Cardiac septum (tissue), 1 donor: Measurements from ENCODE around the gene LACRT. TPM values are rescaled to one million over a fixed set of nuclear protein-coding genes. Genes with fewer than 3 reads are reported as not detected.
A peak's percentile ranks its signal among the peaks of the same experiment; 100 is the strongest.

Source experiments
- DNase-seq: peaks from one replicate; pipeline ENCODE4 v3.0.0-alpha.2; 2020; ENCODE audit warnings: low spot score
- intact Hi-C: fragments of 100-400 bp; cut with DNase I; formaldehyde crosslinking; loops from one replicate; pipeline ENCODE4 v1.14.0; 2022
- total RNA-seq: library from RNA; stranded (reverse); fragmentation: NEBNext Ultra II Directional; extraction: Animal tissue kit (Norgen Biotek cat#: 25700); gene quantifications from one replicate; pipeline ENCODE4 v1.2.1, GENCODE V29; 2021
- donor health status: DM: no; HTN: no; CAD: no.

LACRT gene
- total RNA-seq, 1 donor from 2014 or later, result not detected

DNA sequence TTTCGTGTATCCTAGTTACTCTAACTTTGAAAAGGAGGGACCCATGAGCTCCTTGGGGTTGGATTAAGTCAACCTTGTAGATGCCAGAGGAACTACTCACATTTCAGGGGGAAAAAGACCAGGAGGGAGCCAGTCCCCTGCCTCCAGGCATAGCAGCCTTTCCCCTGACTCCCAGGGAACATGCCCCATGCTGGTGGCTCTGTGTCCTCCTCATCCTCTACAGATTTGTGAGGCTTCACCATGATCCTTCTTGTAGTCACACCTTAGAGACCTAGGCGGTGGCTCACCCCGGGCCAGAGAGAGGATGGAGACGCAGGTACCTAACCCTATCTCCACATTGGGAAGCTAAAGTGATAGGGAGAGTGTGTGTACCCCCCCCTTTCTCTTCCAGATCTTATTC, 30.3 kb downstream of the LACRT start:
- intact Hi-C loops, result no loop called here
- no peak for DNase-seq

DNA sequence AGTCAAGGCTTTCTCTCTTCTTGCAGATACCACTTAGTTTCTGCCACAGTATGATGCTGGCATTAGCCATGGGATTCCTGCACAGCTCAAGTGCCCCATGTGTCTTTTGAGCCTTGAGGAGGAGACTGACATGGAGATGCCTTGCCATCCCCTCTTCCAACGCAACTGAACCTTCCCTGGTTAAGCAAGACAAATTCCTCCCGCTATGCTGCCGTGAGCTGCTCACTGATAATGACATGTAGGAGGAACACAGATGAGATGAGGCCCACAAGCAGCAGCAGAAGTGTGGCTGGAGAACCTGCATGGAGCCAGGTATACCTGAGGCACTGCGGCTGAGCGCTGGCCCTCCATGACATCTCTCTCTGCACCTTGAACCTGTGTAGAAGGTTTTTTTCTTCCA, 30.8 kb downstream of the LACRT start:
- intact Hi-C loops, result no loop called here

GRCh38 chr12:54603173-54603814, 31.4 kb downstream of the LACRT start:
- intact Hi-C loops, result no loop called here
- no peak for DNase-seq

More for the DNA sequence above, 30.8 kb downstream of the LACRT start:
- no peak for DNase-seq

DNA sequence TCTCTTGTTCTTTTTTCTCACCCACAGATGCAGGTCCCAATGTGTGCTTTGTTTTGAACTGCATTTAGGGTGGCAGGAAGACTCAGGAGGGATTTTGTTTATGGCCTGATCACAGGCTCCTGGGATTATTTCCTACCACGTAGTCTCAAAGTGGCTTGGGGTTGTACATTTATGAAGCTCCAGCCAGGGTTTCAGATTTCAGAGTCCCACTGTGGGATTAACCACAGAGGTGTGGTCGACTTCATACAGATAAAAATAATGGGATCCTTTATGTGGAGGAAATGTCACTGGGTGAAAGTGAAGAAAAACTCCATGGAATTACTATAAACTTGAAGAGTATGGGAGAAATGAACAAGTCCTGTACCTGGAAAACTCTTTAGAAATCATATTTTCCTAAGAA, 32.0 kb downstream of the LACRT start:
- intact Hi-C loops, result no loop called here
- no peak for DNase-seq

DNA sequence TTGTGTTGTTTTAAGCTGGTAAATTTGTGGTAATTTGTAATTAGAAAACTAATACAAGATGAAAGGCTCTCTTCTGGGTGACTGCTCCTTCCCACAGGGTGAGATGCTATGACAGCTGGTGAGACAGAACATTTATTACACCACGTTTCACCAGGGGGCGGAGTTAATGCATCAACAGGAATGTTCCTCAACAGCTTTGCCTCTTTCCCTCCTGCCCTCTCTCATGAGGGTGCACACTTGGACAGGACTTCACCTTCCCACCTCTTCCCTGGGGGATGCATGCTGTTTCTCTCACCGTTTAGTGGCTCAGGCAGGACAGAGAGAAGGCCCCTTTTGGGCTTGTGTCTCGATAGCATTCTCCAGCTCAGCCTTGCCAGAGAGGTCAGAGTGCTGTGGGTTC, 32.9 kb downstream of the LACRT start:
- intact Hi-C loops, result no loop called here
- DNase-seq, result peak; percentile 19

DNA sequence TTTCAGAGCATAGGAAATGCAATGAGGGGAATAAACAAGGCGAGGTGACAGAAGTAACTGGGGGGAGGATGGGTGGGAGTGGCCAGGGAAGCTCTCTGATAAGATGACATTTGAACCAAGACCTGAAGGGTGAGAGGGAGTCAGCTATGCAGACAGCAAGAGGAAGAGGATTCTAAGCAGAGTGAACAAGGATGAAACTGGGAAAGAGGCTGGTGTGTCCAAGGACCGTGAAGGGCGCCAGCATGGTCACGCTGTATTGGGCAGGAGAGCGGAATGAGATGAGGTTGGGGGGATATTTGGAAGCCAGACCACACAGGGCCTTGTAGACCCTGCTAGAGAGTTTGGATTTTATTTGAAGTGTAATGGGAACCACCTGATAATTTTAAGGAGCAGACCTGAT, 35.7 kb downstream of the LACRT start:
- peak; percentile 35 for DNase-seq
- intact Hi-C loops, result no loop called here

GRCh38 chr12:54596526-54596946, 38.2 kb downstream of the LACRT start:
- intact Hi-C loops, result no loop called here
- peak; percentile 74 for DNase-seq

DNA sequence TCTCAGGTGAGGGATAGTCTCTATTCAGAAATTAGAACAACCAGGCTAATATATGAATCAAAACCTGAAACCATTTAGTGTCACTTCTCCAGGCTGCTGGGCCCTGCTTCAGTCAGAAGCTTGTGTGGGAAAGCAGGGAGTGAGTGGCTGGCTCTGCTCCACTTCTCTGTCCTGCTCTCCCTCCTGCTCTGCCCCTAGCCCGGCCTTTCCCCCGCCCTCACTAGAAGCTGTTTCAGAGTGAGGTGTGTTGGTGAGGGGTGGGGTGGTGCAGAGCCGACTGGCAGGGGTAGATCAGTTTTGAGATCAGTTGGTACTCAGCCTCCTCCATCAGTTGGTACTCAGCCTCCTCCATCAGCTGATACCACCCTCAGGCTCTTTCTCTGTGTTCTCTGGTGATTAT, 39.2 kb downstream of the LACRT start:
- intact Hi-C loops, result no loop called here
- DNase-seq, result no peak

DNA sequence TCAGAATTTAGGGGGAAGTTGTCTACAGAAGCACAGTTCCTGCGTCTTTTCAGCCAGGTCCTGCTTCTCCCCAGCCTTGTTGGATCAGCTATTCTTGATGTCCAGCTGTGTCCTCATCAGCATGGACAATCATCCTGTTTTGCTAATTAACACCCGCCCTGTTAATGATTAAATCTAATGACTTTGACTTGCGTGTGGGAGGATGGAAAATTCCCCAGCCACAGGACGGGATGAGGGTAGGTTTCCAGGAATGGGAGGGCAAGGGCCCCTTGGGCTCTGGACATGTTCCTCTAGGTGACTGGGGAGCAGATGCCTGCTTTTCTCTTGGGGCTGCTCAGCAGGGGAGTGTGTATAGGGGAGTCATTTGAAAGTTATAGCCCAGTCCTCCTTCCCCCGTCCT, 41.0 kb downstream of the LACRT start:
- DNase-seq, result no peak
- intact Hi-C loops, result no loop called here

GRCh38 chr12:54593135-54593534, 41.6 kb downstream of the LACRT start:
- no peak for DNase-seq
- intact Hi-C loops, result no loop called here

DNA sequence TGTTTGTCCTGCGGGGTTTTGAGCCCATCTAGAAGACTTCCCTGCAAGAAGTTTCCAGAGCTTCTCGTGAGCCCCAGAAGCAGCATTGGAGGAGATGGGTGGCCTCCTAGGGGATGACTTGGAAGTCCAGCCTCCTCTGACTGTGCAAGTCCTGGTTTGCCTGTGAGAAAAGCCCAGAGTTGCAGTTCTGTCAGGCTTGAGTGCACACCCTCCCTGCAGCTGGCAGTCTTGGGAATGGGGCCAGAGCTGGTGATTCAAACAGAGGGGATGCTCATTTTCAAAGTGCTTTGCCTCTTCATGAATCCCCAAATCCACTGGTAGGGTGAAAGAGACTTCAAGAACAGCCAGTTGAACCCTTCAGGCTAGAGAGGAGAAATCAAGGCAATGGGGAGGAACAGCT, 42.4 kb downstream of the LACRT start:
- intact Hi-C loops, result no loop called here
- no peak for DNase-seq

GRCh38 chr12:54590978-54591591, 43.6 kb downstream of the LACRT start:
- intact Hi-C loops, result no loop called here
- no peak for DNase-seq

DNA sequence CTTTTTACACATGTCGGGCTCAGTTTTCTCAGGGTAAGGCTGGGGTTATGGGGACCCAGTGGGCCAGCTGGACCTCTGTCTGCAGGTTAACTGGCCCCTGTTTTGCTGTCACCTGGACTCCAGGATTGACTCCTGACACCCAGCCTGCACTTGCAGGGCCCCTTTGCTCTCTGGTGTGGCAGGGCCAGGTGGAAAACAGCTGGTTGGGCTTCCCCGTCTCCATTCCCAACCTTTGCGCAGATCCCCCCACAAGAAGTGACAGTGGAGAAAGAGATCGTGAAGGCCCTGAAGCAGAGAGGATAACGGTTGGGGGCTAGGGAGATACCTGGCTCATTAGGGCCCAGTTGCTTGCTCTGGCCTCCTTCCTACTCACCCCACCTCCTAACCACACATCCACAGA, 44.7 kb downstream of the LACRT start:
- intact Hi-C loops, result no loop called here
- DNase-seq, result no peak

DNA sequence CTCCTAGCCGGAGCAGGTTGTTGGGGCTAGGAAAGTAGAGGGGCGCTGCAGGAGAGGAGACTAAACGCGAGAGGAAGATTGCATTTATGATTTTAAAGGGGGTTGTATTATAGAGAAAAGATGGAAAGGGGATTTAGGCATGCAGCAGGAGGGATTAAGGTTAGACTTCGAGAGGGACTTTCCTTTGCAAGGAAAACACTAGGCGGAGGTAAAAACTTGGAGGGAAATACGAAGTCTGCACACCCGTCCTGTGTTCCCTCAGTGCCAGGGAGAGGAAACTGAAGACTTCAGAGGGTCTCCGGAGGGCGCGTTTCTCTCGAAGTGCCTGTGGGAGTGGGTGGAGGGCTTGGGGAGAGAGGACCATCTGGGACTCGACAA, 45.8 kb downstream of the LACRT start:
- no peak for DNase-seq
- intact Hi-C loops, result no loop called here

DNA sequence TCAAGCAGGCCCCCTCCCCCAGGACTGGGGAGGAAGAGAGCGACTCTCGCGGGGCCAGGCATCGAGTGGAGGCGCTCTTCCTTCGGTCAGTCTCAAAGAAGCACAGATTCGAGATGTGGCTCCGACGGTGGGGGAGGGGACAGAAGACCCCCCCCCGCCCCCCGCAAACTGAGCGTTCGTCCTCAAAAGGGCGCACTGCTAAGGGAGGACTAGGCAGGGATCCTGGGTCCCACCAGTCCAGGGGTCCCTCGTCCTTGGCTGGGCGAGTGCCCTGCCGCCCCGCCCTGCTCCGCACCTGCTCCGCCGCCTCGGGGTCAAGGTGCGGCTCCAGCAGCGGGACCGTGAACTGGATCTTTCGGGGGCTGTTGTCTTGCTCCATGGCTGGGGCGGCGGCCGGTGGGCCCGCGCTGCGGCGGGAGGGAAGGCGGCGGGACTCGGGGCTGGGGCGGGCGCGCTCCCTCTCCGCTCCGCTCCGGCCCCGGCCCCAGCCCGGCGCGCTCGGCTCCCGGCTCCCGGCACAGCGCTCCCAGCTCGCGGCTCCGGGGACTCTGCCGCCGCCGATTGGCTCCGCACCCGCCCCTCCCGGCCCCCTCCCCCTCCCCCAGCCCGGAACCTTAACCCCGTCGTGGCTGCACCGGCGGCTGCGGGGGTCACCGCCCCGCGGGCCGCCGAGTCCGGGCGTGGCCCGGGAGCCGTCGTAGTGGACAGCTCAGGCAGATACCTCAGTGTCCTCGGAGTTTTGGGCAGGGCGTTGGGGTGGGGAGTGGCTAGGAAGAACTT, 46.4 kb downstream of the LACRT start, which contains the start of gene PPP1R1A:
TSS of gene PPP1R1A (minus strand) at position 550 of the 780 bp plus-strand sequence. CDS start at position 379, 171 bp downstream.
- intact Hi-C loops, result no loop called here
- no peak for DNase-seq

- no peak for DNase-seq
- intact Hi-C loops, result no loop called here
Measured at GRCh38 chr12:54587315-54587873, 47.3 kb downstream of the LACRT start.

DNA sequence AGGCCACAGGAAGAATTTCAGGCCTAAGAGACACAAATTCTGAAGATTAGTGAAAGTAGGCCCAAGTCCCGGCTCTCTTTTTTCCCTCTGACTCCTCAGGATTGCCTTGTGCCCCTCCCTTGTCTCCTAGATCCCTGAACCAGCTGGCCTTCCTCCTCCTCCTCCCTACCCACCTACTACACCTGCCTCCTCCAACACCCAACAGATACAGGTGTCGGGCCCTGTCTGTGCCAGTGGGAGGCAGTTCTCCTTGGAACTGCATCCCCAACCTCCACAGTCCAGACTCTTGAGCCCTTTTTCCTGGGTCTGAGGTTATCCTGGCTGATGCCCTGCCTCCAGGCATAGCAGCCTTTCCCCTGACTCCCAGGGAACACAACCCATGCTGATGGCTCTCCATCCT, 48.1 kb downstream of the LACRT start:
- no peak for DNase-seq
- intact Hi-C loops, result no loop called here

- intact Hi-C loops, result no loop called here
- no peak for DNase-seq
Measured at GRCh38 chr12:54585243-54585642, 49.5 kb downstream of the LACRT start.

- intact Hi-C loops, result no loop called here
Measured at GRCh38 chr12:54584128-54584527, 50.6 kb downstream of the LACRT start.

DNA sequence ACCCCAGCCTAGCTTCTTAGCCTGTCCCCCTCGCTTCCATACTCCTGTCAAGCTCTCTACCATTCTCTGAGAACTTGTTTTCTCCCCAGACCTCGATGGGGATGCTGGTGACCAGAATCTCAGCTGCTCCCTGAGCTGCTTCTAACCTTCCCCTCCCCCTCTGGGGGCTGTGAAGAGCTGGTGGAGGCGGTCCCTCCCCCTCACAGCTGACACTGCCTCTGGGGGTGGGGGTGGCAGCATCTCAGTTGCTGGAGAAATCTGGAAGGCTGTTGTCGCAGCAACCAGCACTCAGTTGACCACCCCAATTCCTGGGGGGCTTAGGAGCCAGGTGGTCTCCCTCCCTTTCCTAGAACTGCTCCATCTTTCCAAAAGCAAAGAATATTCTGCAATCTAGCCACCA, 51.0 kb downstream of the LACRT start:
- intact Hi-C loops, result no loop called here

More at GRCh38 chr12:54584128-54584527, 50.6 kb downstream of the LACRT start:
- DNase-seq, result no peak

DNA sequence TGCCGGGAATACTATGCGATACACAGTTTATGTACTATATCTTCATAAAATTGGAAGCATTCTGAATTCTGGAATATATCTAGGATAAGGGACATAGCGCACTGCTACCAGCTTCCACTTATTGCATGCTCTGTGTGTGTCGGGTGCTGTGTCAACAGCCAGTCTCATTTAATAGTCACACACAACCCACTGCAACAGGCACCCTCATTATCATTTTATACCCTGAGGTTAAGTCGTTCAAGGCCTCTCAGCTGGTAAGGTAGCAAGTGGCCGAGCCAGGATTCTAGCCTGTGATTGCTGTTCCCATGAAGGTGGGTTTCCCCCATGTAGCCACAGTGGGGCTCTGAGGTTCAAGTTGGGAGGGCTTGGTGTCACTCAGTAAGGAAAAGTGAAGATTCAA, 53.3 kb downstream of the LACRT start:
- DNase-seq, result no peak
- intact Hi-C loops, result no loop called here

More for the DNA sequence above, 51.0 kb downstream of the LACRT start:
- no peak for DNase-seq
